ENCODE results near the gene USP5.

The USP5 gene

GRCh38 chr12:6826125-6826733 lies 25.7 kb upstream of the USP5 start:
- no peak for DNase-seq (ENCODE audit: low read depth in 2 of 2)

- no peak for DNase-seq (ENCODE audit: low read depth in 2 of 2)
Measured at GRCh38 chr12:6826734-6827436, 25.1 kb upstream of the USP5 start.

GRCh38 chr12:6827437-6827911 lies 24.5 kb upstream of the USP5 start:
- DNase-seq (ENCODE audit: low read depth in 2 of 2): peak in 1 of 2 experiments; percentile 68

- DNase-seq (ENCODE audit: low read depth in 2 of 2): no peak
Measured at GRCh38 chr12:6827982-6828780, 23.8 kb upstream of the USP5 start, which contains the start of gene P3H3. TSS of gene P3H3 (plus strand) at chr12:6828407. CDS start at chr12:6828441, 34 bp downstream.

- peak in 1 of 2 experiments; percentile 18 for DNase-seq (ENCODE audit: low read depth in 2 of 2)
Measured at GRCh38 chr12:6828781-6829535, 23.0 kb upstream of the USP5 start.

GRCh38 chr12:6829536-6830220 lies 22.3 kb upstream of the USP5 start:
- DNase-seq (ENCODE audit: low read depth in 2 of 2): no peak

- DNase-seq (ENCODE audit: low read depth in 2 of 2): no peak
Measured at GRCh38 chr12:6830286-6830890, 21.6 kb upstream of the USP5 start.

GRCh38 chr12:6830999-6831398 lies 21.0 kb upstream of the USP5 start:
- no peak for DNase-seq (ENCODE audit: low read depth in 2 of 2)

GRCh38 chr12:6831450-6831995 lies 20.4 kb upstream of the USP5 start:
- no peak for DNase-seq (ENCODE audit: low read depth in 2 of 2)

- DNase-seq (ENCODE audit: low read depth in 2 of 2): no peak
Measured at GRCh38 chr12:6832125-6832524, 19.8 kb upstream of the USP5 start.

- no peak for DNase-seq (ENCODE audit: low read depth in 2 of 2)
Measured at GRCh38 chr12:6833189-6833890, 18.6 kb upstream of the USP5 start.

GRCh38 chr12:6834254-6834653 lies 17.7 kb upstream of the USP5 start:
- no peak for DNase-seq (ENCODE audit: low read depth in 2 of 2)

GRCh38 chr12:6834873-6835272 lies 17.1 kb upstream of the USP5 start:
- DNase-seq (ENCODE audit: low read depth in 2 of 2): no peak

GRCh38 chr12:6836851-6837250 lies 15.1 kb upstream of the USP5 start:
- DNase-seq (ENCODE audit: low read depth in 2 of 2): no peak

GRCh38 chr12:6837370-6838060 lies 14.4 kb upstream of the USP5 start:
- no peak for DNase-seq (ENCODE audit: low read depth in 2 of 2)

- DNase-seq (ENCODE audit: low read depth in 2 of 2): no peak
Measured at GRCh38 chr12:6838854-6839253, 13.1 kb upstream of the USP5 start.

- DNase-seq (ENCODE audit: low read depth in 2 of 2): no peak
Measured at GRCh38 chr12:6839482-6840201, 12.3 kb upstream of the USP5 start.

- DNase-seq (ENCODE audit: low read depth in 2 of 2): no peak
Measured at GRCh38 chr12:6840330-6840729, 11.6 kb upstream of the USP5 start.

Data from stimulated activated CD4-positive, alpha-beta T cell treated with anti-CD3 and anti-CD28 coated beads, Interleukin-12 subunit alpha, Interleukin-12 subunit beta, amount 100 ng/mL, for 24 hours (primary cell).